Panc1 (cell line): ENCODE data around the gene SERTAD1. TPM values are rescaled to one million over a fixed set of nuclear protein-coding genes. Genes with fewer than 3 reads are reported as not detected.

Experiments
- ATAC-seq: fragments of 200-7000 bp; cut with Tn5 transposase; 2 replicates; pipeline ENCODE4 v1.9.1; 2020; ENCODE audit warnings: mild to moderate bottlenecking, moderate library complexity
- BruUV-seq: library from RNA; stranded (reverse); fragments of 400-500 nt; replicated peaks from 2 replicates; lab custom pipeline; 2021; lab: Mats Ljungman, UMichigan
- CTCF ChIA-PET: fragments of 300-600 bp; sonication (Branson Sonifier 250); formaldehyde crosslinking; loops from one replicate; lab custom pipeline; 2022; ENCODE audit warnings: antibody characterized with exemption; lab: Charles Lee
- POLR2A ChIA-PET: fragments of 300-600 bp; sonication (Branson Sonifier 250); formaldehyde crosslinking; loops from one replicate; lab custom pipeline; 2022; ENCODE audit warnings: antibody characterized with exemption; lab: Charles Lee
- DNase-seq: peaks from one replicate; pipeline ENCODE4 v3.0.0-alpha.2; 2010; ENCODE audit warnings: low read depth, low spot score
- H3K27ac ChIP-seq: 2 replicates; pipeline ENCODE4 v1.5.1; 2011; ENCODE audit warnings: mild to moderate bottlenecking, low read length, inconsistent platforms
- H3K27me3 ChIP-seq: fragments of 200-500 bp; sonication (Bioruptor generic); 2 replicates; pipeline ENCODE4 v1.6.0; 2014; ENCODE audit warnings: low read length, inconsistent platforms; ENCODE audit not compliant: control insufficient read depth, insufficient read depth
- H3K36me3 ChIP-seq: fragments of 200-500 bp; sonication (Bioruptor generic); 2 replicates; pipeline ENCODE4 v1.5.1; 2014; ENCODE audit warnings: inconsistent platforms, mild to moderate bottlenecking, low read length, moderate library complexity; ENCODE audit not compliant: control insufficient read depth, insufficient read depth
- H3K4me1 ChIP-seq: 2 replicates; pipeline ENCODE4 v1.5.1; 2011; ENCODE audit warnings: inconsistent platforms, mild to moderate bottlenecking, low read length, moderate library complexity; ENCODE audit not compliant: control insufficient read depth, insufficient read depth
- H3K4me3 ChIP-seq, 2 experiments: 2 replicates each; pipeline ENCODE4 v1.5.1; 2011 to 2012; ENCODE audit warnings: low read depth in 2 of 2, low read length in 2 of 2, mild to moderate bottlenecking in 2 of 2, inconsistent platforms in 1 of 2, moderate library complexity in 1 of 2
- H3K9me3 ChIP-seq: fragments of 200-500 bp; sonication (Bioruptor generic); 2 replicates; pipeline ENCODE4 v1.5.1; 2014; ENCODE audit warnings: low read depth, mild to moderate bottlenecking, inconsistent platforms, low read length, moderate library complexity; ENCODE audit not compliant: control insufficient read depth, insufficient read depth
- CTCF ChIP-seq: fragments of 450-650 bp; IDR thresholded peaks from 2 replicates; pipeline ENCODE4 v1.5.1; 2017; ENCODE audit warnings: mild to moderate bottlenecking
- POLR2AphosphoS5 ChIP-seq: IDR thresholded peaks from 2 replicates; pipeline ENCODE4 v1.6.1; 2012; ENCODE audit warnings: mild to moderate bottlenecking, low read depth, low read length, moderate library complexity
- REST ChIP-seq, 2 experiments: IDR thresholded peaks; 2 replicates each; pipeline ENCODE4 v1.6.1; 2011 to 2012; ENCODE audit warnings: low read depth in 2 of 2, control low read depth in 1 of 2, low read length in 1 of 2, mild to moderate bottlenecking in 1 of 2, moderate library complexity in 1 of 2; ENCODE audit not compliant: insufficient read depth in 1 of 2
- SIN3A ChIP-seq: IDR thresholded peaks from 2 replicates; pipeline ENCODE4 v1.6.1; 2012; ENCODE audit warnings: low read depth, mild to moderate bottlenecking, low read length, moderate library complexity, borderline replicate concordance; ENCODE audit not compliant: insufficient read depth
- TCF7L2 ChIP-seq: IDR thresholded peaks from 2 replicates; pipeline ENCODE4 v1.6.1; 2011; ENCODE audit warnings: mild to moderate bottlenecking, low read depth, low read length, inconsistent platforms
- in situ Hi-C: cut with HindIII; loops from 2 replicates; pipeline ENCODE4 v1.10.0; 2016; ENCODE audit warnings: low sequenced_read_pairs, low pct_unique_long_range_greater_than_20kb
- intact Hi-C: fragments of 100-400 bp; cut with micrococcal nuclease; formaldehyde crosslinking; loops from one replicate; pipeline ENCODE4 v1.10.0; 2022; ENCODE audit not compliant: unreplicated experiment
- total RNA-seq: library from RNA; stranded (reverse); gene quantifications from one replicate; pipeline ENCODE4 v1.2.1, GENCODE V29; 2021; ENCODE audit not compliant: unreplicated experiment

Gene SERTAD1
- total RNA-seq, 1 experiment from 2014 or later = 13.4 TPM

DNA sequence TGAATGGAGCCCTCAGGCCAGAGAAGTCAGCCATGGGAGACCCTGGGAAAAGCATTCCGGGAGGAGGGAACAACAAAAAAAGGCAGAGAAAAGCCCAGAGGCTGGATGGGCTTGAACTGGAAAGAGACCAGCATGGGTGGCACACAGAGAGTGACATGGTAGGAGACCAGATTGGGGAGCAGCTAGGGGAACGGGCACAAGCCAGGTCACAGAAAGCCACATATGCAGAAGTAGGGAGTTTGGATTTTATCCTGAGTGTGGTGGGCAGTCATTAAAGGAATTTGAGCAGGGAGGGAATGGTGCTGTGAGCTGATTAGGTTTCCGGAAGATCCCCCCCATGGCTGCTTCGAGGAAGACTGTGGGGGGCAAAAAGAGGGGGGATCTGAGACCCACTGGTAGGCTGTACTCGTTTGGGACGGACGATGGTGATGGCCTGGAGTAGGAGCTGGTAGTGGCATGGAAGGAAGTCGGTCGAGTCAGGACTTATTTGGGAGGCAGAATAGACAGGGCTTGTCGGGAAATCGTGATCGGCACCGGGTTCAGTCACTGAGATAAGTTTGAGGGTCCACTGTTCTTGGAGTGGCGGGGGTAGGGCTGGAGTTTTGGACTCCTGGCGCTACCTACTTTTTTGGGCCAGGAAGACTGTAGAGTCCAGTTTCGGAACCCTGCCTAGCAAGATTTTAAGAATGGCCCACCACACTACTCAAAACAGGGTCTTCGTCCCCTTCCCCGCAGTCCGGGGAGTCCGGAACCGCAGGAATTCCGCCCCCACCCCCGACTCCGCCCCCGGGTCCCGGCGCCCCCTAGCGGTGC, 949 bp downstream of the SERTAD1 start:
- in situ Hi-C loops = no loop called here
- CTCF ChIA-PET = no interaction called here
- no peaks in the 10 kb centered on the region for H3K27me3 ChIP-seq
- DNase-seq (no peak), ATAC-seq (no peak)
- TF ChIP-seq POLR2AphosphoS5 (no peak), REST (IDR thresholded peaks at IDR 0.05; ENCODE audit: insufficient read depth in 1 of 2, low read depth in 2 of 2, low read length in 1 of 2) (no peak), TCF7L2 (no peak), SIN3A (no peak)
- intact Hi-C loops = no loop called here
- H3K9me3 ChIP-seq = no peaks in the 10 kb centered on the region
- H3K4me1 ChIP-seq = peaks cover 24% of the 10 kb centered on the region
- peak overlapping the region; percentile 94 for H3K27ac ChIP-seq
- BruUV-seq = no TSS peak
- H3K36me3 ChIP-seq = peaks cover 4% of the 10 kb centered on the region; the same call in 1 of the 2 replicates
- POLR2A ChIA-PET = no interaction called here
- peak overlapping the region; percentile 85 to 93 for H3K4me3 ChIP-seq

- ATAC-seq (no peak), DNase-seq (no peak)
- peak overlapping the region; percentile 85 to 93 for H3K4me3 ChIP-seq
- no peak for TF ChIP-seq CTCF
- TF ChIP-seq TCF7L2 = no peak
- TF ChIP-seq POLR2AphosphoS5 = no peak
- no peak for TF ChIP-seq SIN3A
- TF ChIP-seq REST (IDR thresholded peaks at IDR 0.05; ENCODE audit: insufficient read depth in 1 of 2, low read depth in 2 of 2, low read length in 1 of 2) = no peak
- H3K27me3 ChIP-seq = no peaks in the 10 kb centered on the region
- H3K27ac ChIP-seq = peak overlapping the region; percentile 92
- ChIA-PET CTCF (interaction anchor here (1.9 kb wide), 1 partner anchor 40 kb away, joined by 5 read pairs; no protein-coding TSS in a partner anchor), POLR2A (no interaction called here)
- in situ Hi-C loops (no loop called here), intact Hi-C loops (no loop called here)
- no TSS peak for BruUV-seq
- peaks cover 4% of the 10 kb centered on the region; the same call in 1 of the 2 replicates for H3K36me3 ChIP-seq
- peaks cover 24% of the 10 kb centered on the region for H3K4me1 ChIP-seq
- no peaks in the 10 kb centered on the region for H3K9me3 ChIP-seq
Measured at GRCh38 chr19:40423938-40424337, 1.9 kb downstream of the SERTAD1 start.
